Tibial artery (tissue), 4 donors: Measurements from ENCODE around the gene RAB6C.
"Not testable (repeated sequence)": the region's sequence is repeated elsewhere in the genome, so short reads cannot be mapped to it uniquely, and the experiment has no call there.

ENCODE experiments used
- DNase-seq, 2 donors: peaks; one replicate each; pipeline ENCODE4 v3.0.0-alpha.2; 2019
- H3K27ac ChIP-seq, 2 donors: fragments of 200-600 bp; sonication (generic) in 1 of 2; 1 replicate in 1 of 2; 2 replicates in 1 of 2; pipeline ENCODE4 v1.5.1; 2018 to 2019; ENCODE audit warnings: mild to moderate bottlenecking in 1 of 2
- H3K27me3 ChIP-seq, 2 donors: fragments of 200-600 bp; sonication (generic) in 1 of 2; one replicate each; pipeline versions ENCODE4 v1.5.1 to v1.6.0; 2016 to 2019
- H3K36me3 ChIP-seq, 3 donors: fragments of 200-600 bp; sonication (generic) in 2 of 3; one replicate each; pipeline ENCODE4 v1.5.1; 2016 to 2019; ENCODE audit warnings: mild to moderate bottlenecking in 2 of 3
- H3K4me1 ChIP-seq, 4 donors: fragments of 200-600 bp; sonication (generic) in 2 of 4; 1 replicate in 3 of 4; 2 replicates in 1 of 4; pipeline ENCODE4 v1.5.1; 2016 to 2019
- H3K4me3 ChIP-seq, 2 donors: fragments of 200-600 bp; sonication (generic) in 1 of 2; 1 replicate in 1 of 2; 2 replicates in 1 of 2; pipeline ENCODE4 v1.5.1; 2018 to 2019; ENCODE audit warnings: mild to moderate bottlenecking in 2 of 2
- H3K9me3 ChIP-seq, 3 donors: fragments of 200-600 bp; sonication (generic) in 1 of 3; one replicate each; pipeline ENCODE4 v1.5.1; 2016 to 2019
- CTCF ChIP-seq, 2 experiments: fragments of 200-600 bp in 1 of 2; fragments of 450-650 bp in 1 of 2; IDR thresholded peaks; one replicate each; pipeline ENCODE4 v1.5.1; 2017 to 2019; ENCODE audit warnings: antibody characterized with exemption in 2 of 2, mild to moderate bottlenecking in 1 of 2, moderate library complexity in 1 of 2
- intact Hi-C: fragments of 100-400 bp; cut with DNase I; formaldehyde crosslinking; loops from one replicate; pipeline ENCODE4 v1.15.0; 2023; ENCODE audit warnings: low total_unique reads

RAB6C gene

GRCh38 chr2:129979629-129980155 lies at the start of gene RAB6C:
Gene RAB6C, plus strand, starts transcription at chr2:129979666. Its CDS starts 450 bp downstream, at chr2:129980116.
- DNase-seq, result not testable (repeated sequence)
- Histone ChIP-seq H3K4me3 (peak within 1 kb of the TSS; percentile 54 to 56), H3K27ac (peak within 1 kb of the TSS; percentile 74 to 88)

GRCh38 chr2:129930451-129930850 lies 49.0 kb upstream of the RAB6C start:
- no peak overlapping the region for H3K4me3 ChIP-seq
- H3K4me1 ChIP-seq, result no peaks in the 10 kb centered on the region
- peaks cover 0 to 34% of the 10 kb centered on the region in 2 donors for H3K27me3 ChIP-seq
- intact Hi-C loops, result no loop called here
- no peak for TF ChIP-seq CTCF (IDR thresholded peaks at IDR 0.05)
- no peak for DNase-seq
- no peak overlapping the region for H3K27ac ChIP-seq
- H3K36me3 ChIP-seq, result no peaks in the 10 kb centered on the region
- no peaks in the 10 kb centered on the region for H3K9me3 ChIP-seq

More at GRCh38 chr2:129979629-129980155, at the start of gene RAB6C:
- H3K36me3 ChIP-seq, intact Hi-C loops, H3K27me3 ChIP-seq, H3K9me3 ChIP-seq, H3K4me1 ChIP-seq: not testable (repeated sequence)

GRCh38 chr2:129933387-129933786 lies 46.1 kb upstream of the RAB6C start:
- peaks cover 0 to 34% of the 10 kb centered on the region in 2 donors for H3K27me3 ChIP-seq
- H3K27ac ChIP-seq, H3K4me3 ChIP-seq, DNase-seq, H3K36me3 ChIP-seq, H3K9me3 ChIP-seq, H3K4me1 ChIP-seq, intact Hi-C loops: not testable (repeated sequence)

GRCh38 chr2:129934044-129934822 lies 45.2 kb upstream of the RAB6C start:
- peaks cover 0 to 33% of the 10 kb centered on the region in 2 donors for H3K27me3 ChIP-seq
- no peak for TF ChIP-seq CTCF (IDR thresholded peaks at IDR 0.05)
- H3K4me1 ChIP-seq, result no peaks in the 10 kb centered on the region
- H3K36me3 ChIP-seq, result no peaks in the 10 kb centered on the region
- intact Hi-C loops, result no loop called here
- H3K9me3 ChIP-seq, result no peaks in the 10 kb centered on the region
- H3K4me3 ChIP-seq, result no peak overlapping the region
- no peak for DNase-seq
- H3K27ac ChIP-seq, result no peak overlapping the region

GRCh38 chr2:129935118-129935517 lies 44.3 kb upstream of the RAB6C start:
- TF ChIP-seq CTCF (IDR thresholded peaks at IDR 0.05), result no peak
- Histone ChIP-seq H3K27me3 (peaks cover 0 to 27% of the 10 kb centered on the region in 2 donors), H3K9me3 (no peaks in the 10 kb centered on the region), H3K36me3 (no peaks in the 10 kb centered on the region), H3K4me1 (no peaks in the 10 kb centered on the region), H3K27ac (no peak overlapping the region), H3K4me3 (no peak overlapping the region)
- no peak for DNase-seq
- intact Hi-C loops, result no loop called here

- Histone ChIP-seq H3K9me3 (no peaks in the 10 kb centered on the region), H3K36me3 (no peaks in the 10 kb centered on the region), H3K27me3 (peaks cover 0 to 25% of the 10 kb centered on the region in 2 donors), H3K27ac (no peak overlapping the region), H3K4me1 (no peaks in the 10 kb centered on the region), H3K4me3 (no peak overlapping the region)
- peak in 1 of 2 donors; percentile 40 for DNase-seq
- intact Hi-C loops, result no loop called here
- peak; percentile 15 to 21 for TF ChIP-seq CTCF (IDR thresholded peaks at IDR 0.05)
These were observed 43.0 kb upstream of the RAB6C start for GRCh38 chr2:129936334-129936934.

DNA sequence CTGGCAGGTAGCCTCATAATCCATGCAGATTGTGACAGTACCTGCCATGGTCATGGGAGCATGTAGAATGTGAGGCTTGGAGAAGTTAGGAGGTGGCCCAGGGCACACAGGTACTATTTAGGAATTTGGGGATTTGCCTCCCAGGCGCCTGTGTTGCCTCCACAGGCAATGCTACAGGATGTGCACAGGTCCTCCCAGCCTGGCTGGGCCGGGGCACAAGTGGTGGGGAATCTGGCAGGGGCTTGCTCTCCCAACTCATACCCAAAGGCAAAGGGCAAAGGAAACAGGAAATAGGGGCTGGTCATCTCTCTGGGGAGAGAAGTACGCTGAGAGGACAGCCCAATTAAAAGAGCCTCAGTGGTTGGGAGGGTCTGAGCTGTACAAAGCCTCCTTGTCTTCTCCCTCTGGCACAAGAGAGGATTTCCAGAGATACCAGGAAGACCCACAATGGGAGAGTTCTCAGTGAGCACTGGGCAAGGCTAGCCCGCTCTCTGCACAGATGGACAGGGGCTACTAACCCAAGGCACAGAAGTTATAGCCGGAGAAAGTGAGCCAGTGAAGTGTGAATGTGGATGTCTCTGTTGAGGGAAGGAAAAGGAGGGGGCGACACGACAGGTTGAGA lies 40.5 kb upstream of the RAB6C start:
- H3K36me3 ChIP-seq, H3K4me3 ChIP-seq, H3K27ac ChIP-seq, H3K27me3 ChIP-seq, H3K9me3 ChIP-seq, intact Hi-C loops, H3K4me1 ChIP-seq, DNase-seq: not testable (repeated sequence)

- DNase-seq, H3K9me3 ChIP-seq, intact Hi-C loops, H3K4me1 ChIP-seq, H3K36me3 ChIP-seq, H3K27ac ChIP-seq, H3K27me3 ChIP-seq, H3K4me3 ChIP-seq: not testable (repeated sequence)
These were observed 36.0 kb upstream of the RAB6C start for GRCh38 chr2:129943456-129943855.
